Transverse colon (tissue), 4 donors: Measurements from ENCODE around the gene UBE2O. TPM values are rescaled to one million over a fixed set of nuclear protein-coding genes. Genes with fewer than 3 reads are reported as not detected.

Experiments
- DNase-seq: peaks from one replicate; pipeline ENCODE4 v3.0.0-alpha.2; 2019
- H3K27ac ChIP-seq, 4 donors: fragments of 200-600 bp; sonication (generic); 2 replicates each; pipeline ENCODE4 v1.5.1; 2016 to 2018; ENCODE audit warnings: inconsistent platforms in 4 of 4
- H3K27me3 ChIP-seq: fragments of 200-600 bp; sonication (generic); 2 replicates; pipeline ENCODE4 v1.5.1; 2017; ENCODE audit warnings: inconsistent platforms
- H3K36me3 ChIP-seq, 4 donors: fragments of 200-600 bp; sonication (generic); 2 replicates each; pipeline ENCODE4 v1.5.1; 2017 to 2019; ENCODE audit warnings: inconsistent platforms in 4 of 4
- H3K4me1 ChIP-seq, 4 donors: fragments of 200-600 bp; sonication (generic); 2 replicates each; pipeline ENCODE4 v1.5.1; 2017 to 2020; ENCODE audit warnings: inconsistent platforms in 4 of 4
- H3K4me3 ChIP-seq, 4 donors: fragments of 200-600 bp; sonication (generic); 1 replicate in 1 of 4; 2 replicates in 3 of 4; pipeline versions ENCODE4 v1.5.1 to v1.6.1; 2017 to 2019; ENCODE audit warnings: inconsistent platforms in 4 of 4
- H3K9me3 ChIP-seq, 2 donors: fragments of 200-600 bp; sonication (generic); 2 replicates each; pipeline ENCODE4 v1.5.1; 2017 to 2019; ENCODE audit warnings: inconsistent platforms in 2 of 2
- CTCF ChIP-seq, 5 experiments: fragments of 200-600 bp in 3 of 5; fragments of 450-650 bp in 2 of 5; sonication (generic) in 3 of 5; IDR thresholded peaks; 1 replicate in 2 of 5; 2 replicates in 3 of 5; pipeline ENCODE4 v1.5.1; 2016 to 2017; ENCODE audit warnings: antibody characterized with exemption in 5 of 5, inconsistent platforms in 3 of 5, mild to moderate bottlenecking in 2 of 5, moderate library complexity in 1 of 5
- EP300 ChIP-seq: sonication (generic); formaldehyde crosslinking; IDR thresholded peaks from one replicate; pipeline ENCODE4 v1.6.1; 2017; ENCODE audit warnings: antibody characterized with exemption, low read depth
- POLR2A ChIP-seq: fragments of 450-650 bp; IDR thresholded peaks from one replicate; pipeline ENCODE4 v1.6.1; 2016; ENCODE audit warnings: antibody characterized with exemption, mild to moderate bottlenecking, moderate library complexity
- POLR2AphosphoS5 ChIP-seq, 3 donors: sonication (generic); formaldehyde crosslinking; IDR thresholded peaks; one replicate each; pipeline ENCODE4 v1.6.1; 2016; ENCODE audit warnings: antibody characterized with exemption in 3 of 3
- WGBS, 2 donors: methylation state at CpG; one replicate each; pipeline ENCODE4 v1.1.5; 2018; ENCODE audit warnings: low coverage in 1 of 2; 5-methylcytosine and 5-hydroxymethylcytosine counted together
- in situ Hi-C, 4 donors: fragments of 200-750 bp; cut with MboI; loops; one replicate each; pipeline versions ENCODE4 v1.15.0 to v1.15.1; 2017; ENCODE audit warnings: low sequenced_read_pairs in 3 of 4, low pct_ligation_motif_present in 1 of 4, low pct_unique_long_range_greater_than_20kb in 1 of 4
- intact Hi-C: fragments of 100-400 bp; cut with DNase I; formaldehyde crosslinking; loops from one replicate; pipeline ENCODE4 v1.15.1; 2023; ENCODE audit warnings: low total_unique reads
- total RNA-seq, 4 donors: library from RNA; depleted of rRNA; stranded (reverse); fragments of >200 nt; gene quantifications; one replicate each; pipeline ENCODE4 v1.1.0, GENCODE V29; 2016

UBE2O gene
- total RNA-seq, 4 donors from 2014 or later: 9.8 to 28.8 (median 15.9) TPM

- intact Hi-C loops (loop anchor here (2.0 kb wide), 1 partner anchor 93 kb away; no protein-coding TSS in a partner anchor), in situ Hi-C loops (loop anchor here in 3 of 4 donors (5.0 to 10.0 kb wide), 2 partner anchors 93 to 96 kb away; partner anchors contain the start of gene QRICH2 (in 1 of the 3))
- peak; percentile 91 for DNase-seq
- H3K27me3 ChIP-seq: no peaks in the 10 kb centered on the region
- TF ChIP-seq POLR2AphosphoS5 (IDR thresholded peaks at IDR 0.05): no peak
- peak; percentile 97 to 98 (median 98) for TF ChIP-seq CTCF (IDR thresholded peaks at IDR 0.05)
- H3K4me3 ChIP-seq: no peak overlapping the region
- H3K4me1 ChIP-seq: no peaks in the 10 kb centered on the region
- H3K9me3 ChIP-seq: no peaks in the 10 kb centered on the region
- H3K36me3 ChIP-seq: peaks cover 0 to 35% (median 19%) of the 10 kb centered on the region in 4 donors
- 47% methylated on average over 16 of the region's 16 CpGs; no CpG with 5 or more reads in 1 of the 2 donors for WGBS, 2 donors
- H3K27ac ChIP-seq: no peak overlapping the region
Measured at GRCh38 chr17:76397687-76398522, 55.0 kb downstream of the UBE2O start.

GRCh38 chr17:76397184-76397583 is 55.8 kb downstream of the UBE2O start:
- Histone ChIP-seq H3K4me3 (no peak overlapping the region), H3K27ac (no peak overlapping the region), H3K9me3 (no peaks in the 10 kb centered on the region), H3K27me3 (no peaks in the 10 kb centered on the region), H3K4me1 (no peaks in the 10 kb centered on the region), H3K36me3 (peaks cover 0 to 33% (median 19%) of the 10 kb centered on the region in 4 donors)
- intact Hi-C loops (loop anchor here (2.0 kb wide), 1 partner anchor 92 kb away; no protein-coding TSS in a partner anchor), in situ Hi-C loops (loop anchor here in 3 of 4 donors (5.0 to 10.0 kb wide), 2 partner anchors 92 to 95 kb away; partner anchors contain the start of gene QRICH2 (in 1 of the 3))
- no peak for TF ChIP-seq POLR2AphosphoS5 (IDR thresholded peaks at IDR 0.05)
- TF ChIP-seq CTCF (IDR thresholded peaks at IDR 0.05): no peak
- no peak for TF ChIP-seq POLR2A
- TF ChIP-seq EP300: no peak
- DNase-seq: no peak
- 82% methylated on average over 8 of the region's 8 CpGs; no CpG with 5 or more reads in 1 of the 2 donors for WGBS, 2 donors

GRCh38 chr17:76395980-76396379 is 57.0 kb downstream of the UBE2O start:
- Histone ChIP-seq H3K9me3 (no peaks in the 10 kb centered on the region), H3K36me3 (peaks cover 0 to 31% (median 17%) of the 10 kb centered on the region in 4 donors), H3K4me1 (no peaks in the 10 kb centered on the region), H3K27me3 (no peaks in the 10 kb centered on the region), H3K4me3 (no peak overlapping the region), H3K27ac (no peak overlapping the region)
- 95% methylated on average over 15 of the region's 15 CpGs; no CpG with 5 or more reads in 1 of the 2 donors for WGBS, 2 donors
- TF ChIP-seq CTCF (IDR thresholded peaks at IDR 0.05): no peak
- no peak for TF ChIP-seq POLR2AphosphoS5 (IDR thresholded peaks at IDR 0.05)
- no peak for TF ChIP-seq POLR2A
- TF ChIP-seq EP300: no peak
- in situ Hi-C loops (loop anchor here in 3 of 4 donors (5.0 to 10.0 kb wide), 2 partner anchors 91 to 94 kb away; partner anchors contain the start of gene QRICH2 (in 1 of the 3)), intact Hi-C loops (loop anchor here (2.0 kb wide), 1 partner anchor 91 kb away; no protein-coding TSS in a partner anchor)
- DNase-seq: no peak

- Histone ChIP-seq H3K9me3 (no peaks in the 10 kb centered on the region), H3K4me1 (no peaks in the 10 kb centered on the region), H3K27me3 (no peaks in the 10 kb centered on the region), H3K4me3 (no peak overlapping the region), H3K36me3 (peaks cover 0 to 22% (median 8%) of the 10 kb centered on the region in 4 donors), H3K27ac (no peak overlapping the region)
- DNase-seq: no peak
- WGBS, 2 donors: 85 to 100% methylated on average over 2 to 10 of the region's 10 CpGs
- intact Hi-C loops (no loop called here), in situ Hi-C loops (loop anchor here in 1 of 4 donors (10.0 kb wide), 1 partner anchor 89 kb away; the partner anchor contains the start of gene QRICH2)
- TF ChIP-seq EP300 (no peak), POLR2A (no peak), CTCF (IDR thresholded peaks at IDR 0.05) (no peak), POLR2AphosphoS5 (IDR thresholded peaks at IDR 0.05) (no peak)
Measured at GRCh38 chr17:76394166-76394565, 58.8 kb downstream of the UBE2O start.
